KOPT-K1 (cell line): ENCODE data around the gene SPATA32.

ENCODE experiments used
- H3K27ac ChIP-seq: fragments of 200-600 bp; sonication (generic); 2 replicates; pipeline ENCODE4 v1.5.1; 2016; ENCODE audit warnings: antibody characterized with exemption, mild to moderate bottlenecking, low read depth, low read length; ENCODE audit not compliant: poor library complexity, severe bottlenecking
- H3K36me3 ChIP-seq: fragments of 200-600 bp; sonication (generic); 2 replicates; pipeline ENCODE4 v1.5.1; 2017; ENCODE audit warnings: antibody characterized with exemption, mild to moderate bottlenecking, low read length, moderate library complexity; ENCODE audit not compliant: insufficient read depth
- H3K9me3 ChIP-seq: fragments of 200-600 bp; sonication (generic); 2 replicates; pipeline ENCODE4 v1.5.1; 2017; ENCODE audit warnings: antibody characterized with exemption, low read length, mild to moderate bottlenecking; ENCODE audit not compliant: insufficient read depth, poor library complexity, severe bottlenecking

Gene SPATA32

GRCh38 chr17:45286286-45286685 lies 24.4 kb upstream of the SPATA32 start:
- H3K27ac ChIP-seq, result no peak overlapping the region
- H3K36me3 ChIP-seq, result peaks cover 96% of the 10 kb centered on the region
- no peaks in the 10 kb centered on the region for H3K9me3 ChIP-seq

GRCh38 chr17:45284176-45285140 lies 22.6 kb upstream of the SPATA32 start:
- Histone ChIP-seq H3K9me3 (no peaks in the 10 kb centered on the region), H3K27ac (no peak overlapping the region), H3K36me3 (peaks cover 97% of the 10 kb centered on the region)

DNA sequence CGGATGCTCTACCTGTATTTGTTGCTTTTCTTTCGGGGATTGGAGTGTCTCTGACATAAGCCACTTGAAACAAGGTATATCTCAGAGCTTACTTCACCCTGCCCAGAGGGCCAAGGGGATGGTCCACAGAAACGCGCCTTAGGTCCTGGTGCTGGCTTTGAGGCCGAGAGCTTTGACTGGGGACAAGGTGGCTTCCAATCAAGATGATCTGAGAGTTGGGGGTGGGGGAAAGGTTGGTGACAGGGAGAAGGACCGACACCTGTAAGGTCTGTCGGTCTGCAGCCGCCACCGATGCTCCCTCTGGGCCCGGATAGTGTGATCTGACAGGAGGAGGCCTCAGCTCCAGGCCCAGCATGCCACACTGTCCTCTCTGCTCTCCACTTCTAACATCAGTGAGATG lies 21.8 kb upstream of the SPATA32 start:
- peaks cover 94% of the 10 kb centered on the region for H3K36me3 ChIP-seq
- H3K27ac ChIP-seq, result no peak overlapping the region
- no peaks in the 10 kb centered on the region for H3K9me3 ChIP-seq

DNA sequence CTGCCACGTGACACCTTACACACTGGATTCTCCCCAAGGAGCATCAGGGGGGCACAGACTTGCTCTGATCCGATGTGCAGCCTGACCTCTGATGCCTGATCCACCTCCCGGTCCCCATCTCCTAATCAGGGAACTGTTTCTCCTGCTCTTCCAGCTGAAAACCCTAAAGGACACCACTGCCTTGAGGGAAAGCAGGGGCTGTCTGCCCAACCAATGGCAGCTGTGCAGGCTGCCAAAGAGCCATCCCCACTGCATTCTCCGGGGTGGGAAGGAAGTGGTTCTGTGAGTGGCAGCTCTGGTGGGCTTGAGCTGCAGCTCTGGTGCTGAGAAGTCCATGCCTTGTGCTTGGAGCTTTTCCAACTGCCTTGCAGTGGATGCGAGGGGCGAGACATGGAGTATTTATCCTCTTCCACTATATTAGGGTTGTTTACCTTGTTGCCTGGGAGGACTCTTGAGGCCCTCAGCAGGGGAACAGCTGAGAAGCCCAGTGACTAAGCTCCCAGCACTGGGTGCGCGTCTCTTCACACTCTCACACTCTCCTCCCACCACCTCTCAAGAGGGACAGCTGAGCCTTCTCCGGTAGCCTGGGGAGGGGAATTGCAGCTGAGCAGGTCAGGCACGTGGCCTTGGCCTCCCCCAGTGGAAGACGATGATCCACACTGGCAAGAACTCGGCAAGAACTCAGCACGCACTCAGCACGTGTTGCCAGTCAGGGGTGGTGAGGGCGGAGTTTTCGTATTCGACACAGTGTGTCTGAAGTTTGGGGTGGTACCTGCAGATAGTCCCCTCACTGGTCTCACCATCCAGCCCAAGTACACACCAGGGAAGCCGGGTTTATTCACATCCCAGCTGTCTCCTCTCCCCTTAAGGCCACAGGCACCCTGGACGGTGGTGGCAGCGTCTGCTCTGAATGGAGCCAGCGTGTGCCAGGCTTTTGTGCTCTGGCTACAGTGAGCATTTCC lies 21.1 kb upstream of the SPATA32 start:
- H3K27ac ChIP-seq, result peak overlapping the region; percentile 7
- no peaks in the 10 kb centered on the region for H3K9me3 ChIP-seq

GRCh38 chr17:45279898-45280297 lies 18.0 kb upstream of the SPATA32 start:
- Histone ChIP-seq H3K36me3 (peaks cover 72% of the 10 kb centered on the region), H3K27ac (no peak overlapping the region)

More for the DNA sequence above, 21.1 kb upstream of the SPATA32 start:
- peaks cover 94% of the 10 kb centered on the region for H3K36me3 ChIP-seq

DNA sequence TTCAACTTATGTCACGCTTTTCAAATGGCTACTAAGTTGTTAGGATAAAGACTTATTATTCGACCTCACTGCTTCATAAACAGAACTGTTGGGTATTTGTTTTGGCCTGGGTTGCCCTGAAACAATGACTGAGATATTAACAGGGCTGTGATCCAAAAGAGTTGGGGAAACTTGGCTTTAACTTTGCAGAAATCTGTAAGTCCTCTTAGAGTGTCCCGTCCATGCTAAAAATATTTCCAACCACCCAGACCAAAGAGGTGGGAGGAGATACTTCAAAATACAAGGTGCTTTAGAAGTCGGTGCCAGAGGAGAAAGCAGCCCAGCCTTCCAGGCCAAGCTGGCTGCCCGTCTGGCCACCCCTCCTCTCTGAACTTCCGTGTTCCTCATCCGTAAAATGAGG lies 16.1 kb upstream of the SPATA32 start:
- Histone ChIP-seq H3K36me3 (peaks cover 72% of the 10 kb centered on the region), H3K9me3 (no peaks in the 10 kb centered on the region), H3K27ac (no peak overlapping the region)

More at GRCh38 chr17:45279898-45280297, 18.0 kb upstream of the SPATA32 start:
- no peaks in the 10 kb centered on the region for H3K9me3 ChIP-seq

GRCh38 chr17:45277216-45277849 lies 15.4 kb upstream of the SPATA32 start:
- Histone ChIP-seq H3K36me3 (peaks cover 72% of the 10 kb centered on the region), H3K9me3 (no peaks in the 10 kb centered on the region), H3K27ac (peak overlapping the region; percentile 17)

- Histone ChIP-seq H3K27ac (no peak overlapping the region), H3K9me3 (no peaks in the 10 kb centered on the region), H3K36me3 (peaks cover 72% of the 10 kb centered on the region)
Observed at GRCh38 chr17:45276031-45276430, 14.1 kb upstream of the SPATA32 start.

DNA sequence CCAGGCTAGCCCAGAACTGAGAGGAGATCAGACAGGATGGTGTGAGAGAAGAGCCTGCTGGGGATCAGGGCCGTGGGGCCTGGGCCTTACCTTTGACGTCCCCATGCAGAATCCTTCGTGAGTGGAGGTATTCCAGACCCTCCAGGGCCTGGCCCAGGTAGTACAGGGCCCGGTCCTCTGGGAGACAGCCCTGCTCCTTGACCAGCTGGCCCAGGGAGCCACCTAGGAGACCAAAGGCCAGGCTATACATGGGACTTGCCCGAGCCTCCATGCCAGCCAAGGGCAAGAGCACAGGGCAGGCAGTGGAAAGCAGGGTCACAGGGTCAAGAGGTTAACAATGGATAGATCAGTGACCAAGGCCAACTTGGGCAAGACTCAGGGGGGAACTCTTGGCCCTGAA lies 12.1 kb upstream of the SPATA32 start:
- no peak overlapping the region for H3K27ac ChIP-seq
- H3K36me3 ChIP-seq, result peaks cover 76% of the 10 kb centered on the region
- H3K9me3 ChIP-seq, result no peaks in the 10 kb centered on the region

- no peaks in the 10 kb centered on the region for H3K9me3 ChIP-seq
- H3K36me3 ChIP-seq, result peaks cover 76% of the 10 kb centered on the region
- H3K27ac ChIP-seq, result no peak overlapping the region
Observed at GRCh38 chr17:45273551-45273957, 11.7 kb upstream of the SPATA32 start.

GRCh38 chr17:45271603-45272002 lies 9.7 kb upstream of the SPATA32 start:
- Histone ChIP-seq H3K27ac (no peak overlapping the region), H3K36me3 (peaks cover 87% of the 10 kb centered on the region), H3K9me3 (no peaks in the 10 kb centered on the region)

GRCh38 chr17:45270828-45271418 lies 9.0 kb upstream of the SPATA32 start:
- peaks cover 89% of the 10 kb centered on the region for H3K36me3 ChIP-seq
- H3K27ac ChIP-seq, result no peak overlapping the region
- no peaks in the 10 kb centered on the region for H3K9me3 ChIP-seq

DNA sequence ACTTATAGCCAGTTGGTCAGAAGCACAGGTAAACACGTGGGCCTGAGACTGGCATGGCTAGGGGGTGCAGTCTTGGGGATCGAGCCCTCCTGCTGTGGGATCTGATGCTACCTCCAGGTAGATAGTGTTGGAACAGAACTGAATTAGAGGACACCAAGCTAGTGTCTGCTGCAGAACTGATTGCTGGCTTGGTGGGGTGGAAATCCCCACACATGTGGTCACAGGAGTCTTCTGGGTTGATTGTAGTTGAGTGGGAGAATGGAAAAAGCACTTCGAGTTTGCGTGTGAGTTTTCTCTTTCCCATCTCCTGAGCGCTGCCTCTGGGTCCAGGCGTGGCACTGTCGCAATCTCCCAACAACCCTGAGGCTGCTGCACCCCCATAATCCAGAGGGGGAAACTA lies 8.0 kb upstream of the SPATA32 start:
- Histone ChIP-seq H3K9me3 (no peaks in the 10 kb centered on the region), H3K27ac (no peak overlapping the region), H3K36me3 (peaks cover 99% of the 10 kb centered on the region)

GRCh38 chr17:45267436-45268055 lies 5.7 kb upstream of the SPATA32 start:
- no peaks in the 10 kb centered on the region for H3K9me3 ChIP-seq
- H3K36me3 ChIP-seq, result peaks cover 99% of the 10 kb centered on the region
- no peak overlapping the region for H3K27ac ChIP-seq
